HepG2 (cell line): Measurements from ENCODE around the gene CIROP. TPM values are rescaled to one million over a fixed set of nuclear protein-coding genes. Genes with fewer than 3 reads are reported as not detected.

Experiments
- FOXK1 ChIP-seq: sonication (generic); formaldehyde crosslinking; IDR thresholded peaks from 2 replicates; pipeline ENCODE4 v1.4.0; 2020; ENCODE audit warnings: low read depth, missing genetic modification reagents, borderline replicate concordance
- HMGXB3 ChIP-seq: sonication (generic); formaldehyde crosslinking; IDR thresholded peaks from 2 replicates; pipeline ENCODE4 v1.4.0; 2020; ENCODE audit warnings: missing genetic modification reagents, borderline replicate concordance
- JDP2 ChIP-seq: sonication (generic); formaldehyde crosslinking; IDR thresholded peaks from 2 replicates; pipeline ENCODE4 v1.8.1; 2022; ENCODE audit warnings: missing genetic modification reagents, borderline replicate concordance
- PAF1 ChIP-seq: IDR thresholded peaks from 2 replicates; pipeline ENCODE4 v1.6.1; 2016; ENCODE audit warnings: missing genetic modification reagents, missing compliant biosample characterization
- POGZ ChIP-seq: sonication (generic); formaldehyde crosslinking; IDR thresholded peaks from 2 replicates; pipeline ENCODE4 v1.4.0; 2020; ENCODE audit warnings: mild to moderate bottlenecking, missing genetic modification reagents
- SAP130 ChIP-seq: IDR thresholded peaks from 2 replicates; pipeline ENCODE4 v1.6.1; 2016; ENCODE audit warnings: low read depth
- TCF12 ChIP-seq, 2 experiments: fragments of 450-650 bp in 1 of 2; sonication (generic) in 1 of 2; formaldehyde crosslinking in 1 of 2; IDR thresholded peaks; 2 replicates each; pipeline versions ENCODE4 v1.6.1 to v1.8.0; 2017 to 2022; ENCODE audit warnings: antibody characterized with exemption in 1 of 2, mild to moderate bottlenecking in 1 of 2, missing genetic modification reagents in 1 of 2, moderate library complexity in 1 of 2
- ZNF230 ChIP-seq: sonication (generic); formaldehyde crosslinking; IDR thresholded peaks from 2 replicates; pipeline ENCODE4 v1.4.0; 2020; ENCODE audit warnings: mild to moderate bottlenecking, missing genetic modification reagents
- ZNF670 ChIP-seq: sonication (generic); formaldehyde crosslinking; IDR thresholded peaks from 2 replicates; pipeline ENCODE4 v1.8.0; 2022; ENCODE audit warnings: mild to moderate bottlenecking, missing genetic modification reagents, borderline replicate concordance
- ZNF7 ChIP-seq: IDR thresholded peaks from 2 replicates; pipeline ENCODE4 v1.6.1; 2016; ENCODE audit warnings: missing biosample characterization, missing genetic modification reagents
- polyA plus RNA-seq, 8 experiments: library from polyadenylated mRNA; depleted of rRNA in 3 of 8; stranded (reverse) in 7 of 8; unstranded in 1 of 8; fragments of >200 nt; fragmentation: Illumina TruSeq in 4 of 8; extraction: Trizol in 4 of 8; gene quantifications; 2 replicates each; pipeline versions ENCODE4 v1.2.1 to v1.2.3, GENCODE V29; 2011 to 2016; ENCODE audit warnings: low read depth in 4 of 8, missing spikeins in 1 of 8, mixed read lengths in 1 of 8; ENCODE audit not compliant: insufficient read depth in 1 of 8
- total RNA-seq, 5 experiments: library from RNA; depleted of rRNA; stranded (reverse); fragments of >200 nt; fragmentation: Illumina TruSeq; extraction: Trizol; gene quantifications; 2 replicates each; pipeline ENCODE4 v1.2.3, GENCODE V29; 2016; ENCODE audit warnings: low read depth in 1 of 5
- TF ChIP-seq, protein P1 (sequence below): sonication (generic); formaldehyde crosslinking; conservative IDR thresholded peaks from 2 replicates; pipeline ENCODE4 v1.8.1; 2023; ENCODE audit warnings: missing genetic modification reagents
- TF ChIP-seq, protein P2 (sequence below): sonication (generic); formaldehyde crosslinking; IDR thresholded peaks from 2 replicates; pipeline ENCODE4 v1.4.0; 2020; ENCODE audit warnings: missing genetic modification reagents, mild to moderate bottlenecking, borderline replicate concordance
- TF ChIP-seq, protein P3 (sequence below): sonication (generic); formaldehyde crosslinking; IDR thresholded peaks from 2 replicates; pipeline ENCODE4 v1.5.1; 2020; ENCODE audit warnings: mild to moderate bottlenecking, missing genetic modification reagents, borderline replicate concordance

CIROP gene
- total and polyA plus RNA-seq, 2 of the 13 experiments (the other 11 are each of a cell fraction or from before 2014, with no cell fraction given): 0.07 TPM; not detected in 1

GRCh38 chr14:23095196-23096108 is 9.3 kb downstream of the CIROP start, which contains the start of gene C14orf119 (continued):
- TF ChIP-seq, protein P1, sequence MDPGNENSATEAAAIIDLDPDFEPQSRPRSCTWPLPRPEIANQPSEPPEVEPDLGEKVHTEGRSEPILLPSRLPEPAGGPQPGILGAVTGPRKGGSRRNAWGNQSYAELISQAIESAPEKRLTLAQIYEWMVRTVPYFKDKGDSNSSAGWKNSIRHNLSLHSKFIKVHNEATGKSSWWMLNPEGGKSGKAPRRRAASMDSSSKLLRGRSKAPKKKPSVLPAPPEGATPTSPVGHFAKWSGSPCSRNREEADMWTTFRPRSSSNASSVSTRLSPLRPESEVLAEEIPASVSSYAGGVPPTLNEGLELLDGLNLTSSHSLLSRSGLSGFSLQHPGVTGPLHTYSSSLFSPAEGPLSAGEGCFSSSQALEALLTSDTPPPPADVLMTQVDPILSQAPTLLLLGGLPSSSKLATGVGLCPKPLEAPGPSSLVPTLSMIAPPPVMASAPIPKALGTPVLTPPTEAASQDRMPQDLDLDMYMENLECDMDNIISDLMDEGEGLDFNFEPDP (CRISPR knock-in tag): no peak
- TF ChIP-seq TCF12 (IDR thresholded peaks at IDR 0.05) (no peak), TCF12 (CRISPR knock-in tag; IDR thresholded peaks at IDR 0.05) (peak; percentile 84; the same call in 1 of the 2 replicates), ZNF670 (CRISPR knock-in tag) (no peak; the same call in 1 of the 2 replicates), HMGXB3 (CRISPR knock-in tag) (peak; percentile 56; the same call in 1 of the 2 replicates), FOXK1 (CRISPR knock-in tag) (peak; percentile 51; the same call in 1 of the 2 replicates), POGZ (CRISPR knock-in tag) (no peak; the same call in 1 of the 2 replicates), ZNF7 (no peak), PAF1 (CRISPR knock-in tag) (no peak), SAP130 (CRISPR knock-in tag) (peak; percentile 94), JDP2 (CRISPR knock-in tag) (no peak), ZNF230 (peak; percentile 21; the same call in 1 of the 2 replicates)
- TF ChIP-seq, protein P2, sequence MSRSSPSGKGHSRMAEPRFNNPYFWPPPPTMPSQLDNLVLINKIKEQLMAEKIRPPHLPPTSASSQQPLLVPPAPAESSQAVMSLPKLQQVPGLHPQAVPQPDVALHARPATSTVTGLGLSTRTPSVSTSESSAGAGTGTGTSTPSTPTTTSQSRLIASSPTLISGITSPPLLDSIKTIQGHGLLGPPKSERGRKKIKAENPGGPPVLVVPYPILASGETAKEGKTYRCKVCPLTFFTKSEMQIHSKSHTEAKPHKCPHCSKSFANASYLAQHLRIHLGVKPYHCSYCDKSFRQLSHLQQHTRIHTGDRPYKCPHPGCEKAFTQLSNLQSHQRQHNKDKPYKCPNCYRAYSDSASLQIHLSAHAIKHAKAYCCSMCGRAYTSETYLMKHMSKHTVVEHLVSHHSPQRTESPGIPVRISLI (CRISPR knock-in tag): peak; percentile 84
- TF ChIP-seq, protein P3, sequence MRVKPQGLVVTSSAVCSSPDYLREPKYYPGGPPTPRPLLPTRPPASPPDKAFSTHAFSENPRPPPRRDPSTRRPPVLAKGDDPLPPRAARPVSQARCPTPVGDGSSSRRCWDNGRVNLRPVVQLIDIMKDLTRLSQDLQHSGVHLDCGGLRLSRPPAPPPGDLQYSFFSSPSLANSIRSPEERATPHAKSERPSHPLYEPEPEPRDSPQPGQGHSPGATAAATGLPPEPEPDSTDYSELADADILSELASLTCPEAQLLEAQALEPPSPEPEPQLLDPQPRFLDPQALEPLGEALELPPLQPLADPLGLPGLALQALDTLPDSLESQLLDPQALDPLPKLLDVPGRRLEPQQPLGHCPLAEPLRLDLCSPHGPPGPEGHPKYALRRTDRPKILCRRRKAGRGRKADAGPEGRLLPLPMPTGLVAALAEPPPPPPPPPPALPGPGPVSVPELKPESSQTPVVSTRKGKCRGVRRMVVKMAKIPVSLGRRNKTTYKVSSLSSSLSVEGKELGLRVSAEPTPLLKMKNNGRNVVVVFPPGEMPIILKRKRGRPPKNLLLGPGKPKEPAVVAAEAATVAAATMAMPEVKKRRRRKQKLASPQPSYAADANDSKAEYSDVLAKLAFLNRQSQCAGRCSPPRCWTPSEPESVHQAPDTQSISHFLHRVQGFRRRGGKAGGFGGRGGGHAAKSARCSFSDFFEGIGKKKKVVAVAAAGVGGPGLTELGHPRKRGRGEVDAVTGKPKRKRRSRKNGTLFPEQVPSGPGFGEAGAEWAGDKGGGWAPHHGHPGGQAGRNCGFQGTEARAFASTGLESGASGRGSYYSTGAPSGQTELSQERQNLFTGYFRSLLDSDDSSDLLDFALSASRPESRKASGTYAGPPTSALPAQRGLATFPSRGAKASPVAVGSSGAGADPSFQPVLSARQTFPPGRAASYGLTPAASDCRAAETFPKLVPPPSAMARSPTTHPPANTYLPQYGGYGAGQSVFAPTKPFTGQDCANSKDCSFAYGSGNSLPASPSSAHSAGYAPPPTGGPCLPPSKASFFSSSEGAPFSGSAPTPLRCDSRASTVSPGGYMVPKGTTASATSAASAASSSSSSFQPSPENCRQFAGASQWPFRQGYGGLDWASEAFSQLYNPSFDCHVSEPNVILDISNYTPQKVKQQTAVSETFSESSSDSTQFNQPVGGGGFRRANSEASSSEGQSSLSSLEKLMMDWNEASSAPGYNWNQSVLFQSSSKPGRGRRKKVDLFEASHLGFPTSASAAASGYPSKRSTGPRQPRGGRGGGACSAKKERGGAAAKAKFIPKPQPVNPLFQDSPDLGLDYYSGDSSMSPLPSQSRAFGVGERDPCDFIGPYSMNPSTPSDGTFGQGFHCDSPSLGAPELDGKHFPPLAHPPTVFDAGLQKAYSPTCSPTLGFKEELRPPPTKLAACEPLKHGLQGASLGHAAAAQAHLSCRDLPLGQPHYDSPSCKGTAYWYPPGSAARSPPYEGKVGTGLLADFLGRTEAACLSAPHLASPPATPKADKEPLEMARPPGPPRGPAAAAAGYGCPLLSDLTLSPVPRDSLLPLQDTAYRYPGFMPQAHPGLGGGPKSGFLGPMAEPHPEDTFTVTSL (CRISPR knock-in tag): no peak
